ENCODE results near the gene SPATA31D1. TPM values are rescaled to one million over a fixed set of nuclear protein-coding genes. Genes with fewer than 3 reads are reported as not detected.

The SPATA31D1 gene
- total RNA-seq, 1 experiment from 2014 or later = not detected

DNA sequence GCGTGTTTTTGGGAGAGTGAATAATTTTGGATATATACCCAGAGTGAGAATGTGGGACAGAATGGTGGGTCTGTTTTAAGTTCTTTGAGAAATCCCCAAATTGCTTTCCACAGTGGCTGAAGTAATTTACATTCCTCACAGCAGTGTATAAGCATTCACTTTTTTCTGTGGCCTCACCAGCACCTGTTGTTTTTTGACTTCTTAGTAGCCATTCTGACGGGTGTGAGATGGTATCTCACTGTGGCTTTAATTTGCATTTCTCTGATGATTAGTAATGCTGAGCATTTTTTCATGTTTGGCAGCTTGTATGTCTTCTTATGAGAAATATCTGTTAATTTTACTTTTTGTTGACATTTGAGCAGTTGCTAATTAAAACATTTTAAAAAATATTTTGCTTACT is 9.4 kb upstream of the SPATA31D1 start:
- no peak overlapping the region for H3K14ac ChIP-seq (ENCODE audit: insufficient read depth, low read length)
- no peaks in the 10 kb centered on the region for H4K20me1 ChIP-seq (ENCODE audit: control insufficient read depth, insufficient read depth, insufficient read length)
- H3K23me2 ChIP-seq (ENCODE audit: insufficient read length, low read depth, low read length, poor library complexity, severe bottlenecking) = no peaks in the 10 kb centered on the region
- Mint-ChIP-seq H3K36me3 (ENCODE audit: insufficient read depth in 1 of 3, low read depth in 3 of 3) (peaks cover 0 to 1% (median 0%) of the 10 kb centered on the region in 3 experiments; a peak in 1 of 7 replicates), H3K27me3 (ENCODE audit: low read depth) (no peaks in the 10 kb centered on the region; the same call in 1 of the 2 replicates), H3K4me3 (no peak overlapping the region), H3K4me1 (no peaks in the 10 kb centered on the region), H3K27ac (no peak overlapping the region), H3K9me3 (no peaks in the 10 kb centered on the region; a peak in 2 of 5 replicates)
- no peaks in the 10 kb centered on the region for H3K9me3 ChIP-seq (ENCODE audit: control insufficient read depth, low read depth, low read length)
- H2AFZ ChIP-seq (ENCODE audit: low read length) = no peak overlapping the region
- no peak for DNase-seq
- no peak overlapping the region for H4K91ac ChIP-seq (ENCODE audit: insufficient read length, low read depth, low read length)
- no peak overlapping the region for H3K9ac ChIP-seq (ENCODE audit: extremely low read depth, insufficient read length, low read length)
- H2BK120ac ChIP-seq (ENCODE audit: low read depth, low read length, poor library complexity, severe bottlenecking) = no peak overlapping the region
- TF ChIP-seq, protein P1, sequence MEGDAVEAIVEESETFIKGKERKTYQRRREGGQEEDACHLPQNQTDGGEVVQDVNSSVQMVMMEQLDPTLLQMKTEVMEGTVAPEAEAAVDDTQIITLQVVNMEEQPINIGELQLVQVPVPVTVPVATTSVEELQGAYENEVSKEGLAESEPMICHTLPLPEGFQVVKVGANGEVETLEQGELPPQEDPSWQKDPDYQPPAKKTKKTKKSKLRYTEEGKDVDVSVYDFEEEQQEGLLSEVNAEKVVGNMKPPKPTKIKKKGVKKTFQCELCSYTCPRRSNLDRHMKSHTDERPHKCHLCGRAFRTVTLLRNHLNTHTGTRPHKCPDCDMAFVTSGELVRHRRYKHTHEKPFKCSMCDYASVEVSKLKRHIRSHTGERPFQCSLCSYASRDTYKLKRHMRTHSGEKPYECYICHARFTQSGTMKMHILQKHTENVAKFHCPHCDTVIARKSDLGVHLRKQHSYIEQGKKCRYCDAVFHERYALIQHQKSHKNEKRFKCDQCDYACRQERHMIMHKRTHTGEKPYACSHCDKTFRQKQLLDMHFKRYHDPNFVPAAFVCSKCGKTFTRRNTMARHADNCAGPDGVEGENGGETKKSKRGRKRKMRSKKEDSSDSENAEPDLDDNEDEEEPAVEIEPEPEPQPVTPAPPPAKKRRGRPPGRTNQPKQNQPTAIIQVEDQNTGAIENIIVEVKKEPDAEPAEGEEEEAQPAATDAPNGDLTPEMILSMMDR (conservative IDR thresholded peaks at IDR 0.05) = no peak
- H2BK15ac ChIP-seq (ENCODE audit: low read depth, low read length) = no peak overlapping the region
- no peak overlapping the region for H4K5ac ChIP-seq (ENCODE audit: insufficient read length, low read depth, low read length)
- no peak overlapping the region for H2BK5ac ChIP-seq (ENCODE audit: insufficient read length, low read length)
- H3K23ac ChIP-seq (ENCODE audit: insufficient read length, low read depth, low read length) = no peak overlapping the region
- H2BK20ac ChIP-seq (ENCODE audit: low read depth, low read length, poor library complexity, severe bottlenecking) = no peak overlapping the region
- no peak overlapping the region for H3K4ac ChIP-seq (ENCODE audit: low read depth, low read length)
- no peak overlapping the region for H3K27ac ChIP-seq (ENCODE audit: insufficient read length, low read depth, low read length)
- no peaks in the 10 kb centered on the region for H3K79me1 ChIP-seq (ENCODE audit: insufficient read depth, low read depth, low read length, poor library complexity, severe bottlenecking)
- H3T11ph ChIP-seq (ENCODE audit: low read length) = no peak overlapping the region
- no peaks in the 10 kb centered on the region for H3K27me3 ChIP-seq (ENCODE audit: insufficient read depth, low read length)
- H2BK12ac ChIP-seq (ENCODE audit: insufficient read length, low read depth, low read length) = no peak overlapping the region
- no peak overlapping the region for H4K8ac ChIP-seq (replicated peaks; ENCODE audit: insufficient read length, low read depth, low read length)
- WGBS (ENCODE audit: extremely low coverage, insufficient read length, low lambda C conversion rate) = no CpG with 5 or more reads among the region's 2 CpGs
- H3K56ac ChIP-seq (ENCODE audit: insufficient read length, low read depth, low read length) = no peak overlapping the region
- no peak overlapping the region for H2AK5ac ChIP-seq (ENCODE audit: insufficient read length, low read length)
- no peak overlapping the region for H3K4me2 ChIP-seq (ENCODE audit: insufficient read depth, insufficient read length, low read length)
- no peak overlapping the region for H3K18ac ChIP-seq (ENCODE audit: insufficient read length, low read depth, low read length)
- H3K4me1 ChIP-seq (ENCODE audit: insufficient read depth, low read length) = no peaks in the 10 kb centered on the region
- no peaks in the 10 kb centered on the region for H3K79me2 ChIP-seq (ENCODE audit: insufficient read depth, low read length)

Data from H9 (cell line).